RWPE2 (cell line): Measurements from ENCODE around the gene PROCA1.

Source experiments
- ATAC-seq: fragments of 200-7000 bp; cut with Tn5 transposase; 3 replicates; pipeline ENCODE4 v1.9.1; 2021; ENCODE audit warnings: low read depth
- DNase-seq: peaks from one replicate; pipeline ENCODE4 v3.0.0-alpha.2; 2020; ENCODE audit warnings: low spot score
- H3K27ac ChIP-seq: fragments of 450-650 bp; 2 replicates; pipeline ENCODE4 v1.5.1; 2017; ENCODE audit warnings: mild to moderate bottlenecking; ENCODE audit not compliant: poor library complexity, severe bottlenecking
- H3K27me3 ChIP-seq: fragments of 250-450 bp; sonication (Bioruptor Pico); 2 replicates; pipeline ENCODE4 v1.5.1; 2021; ENCODE audit warnings: mild to moderate bottlenecking, moderate library complexity; ENCODE audit not compliant: insufficient read depth, poor library complexity, severe bottlenecking
- H3K36me3 ChIP-seq: fragments of 250-450 bp; sonication (Bioruptor Pico); 2 replicates; pipeline ENCODE4 v1.5.1; 2020; ENCODE audit warnings: low read depth, mild to moderate bottlenecking, moderate library complexity
- H3K4me1 ChIP-seq: fragments of 250-450 bp; sonication (Bioruptor Pico); 2 replicates; pipeline ENCODE4 v1.5.1; 2021; ENCODE audit warnings: mild to moderate bottlenecking, moderate library complexity; ENCODE audit not compliant: insufficient read depth, poor library complexity, severe bottlenecking
- H3K4me3 ChIP-seq: fragments of 250-450 bp; sonication (Bioruptor Pico); 2 replicates; pipeline ENCODE4 v1.5.1; 2021; ENCODE audit warnings: mild to moderate bottlenecking, moderate library complexity; ENCODE audit not compliant: severe bottlenecking
- H3K9me3 ChIP-seq: fragments of 250-450 bp; sonication (Bioruptor Pico); 2 replicates; pipeline ENCODE4 v1.5.1; 2021; ENCODE audit warnings: mild to moderate bottlenecking, moderate library complexity; ENCODE audit not compliant: severe bottlenecking
- CTCF ChIP-seq: fragments of 450-650 bp; IDR thresholded peaks from one replicate; pipeline ENCODE4 v1.5.1; 2017; ENCODE audit warnings: mild to moderate bottlenecking, moderate library complexity; ENCODE audit not compliant: poor library complexity, severe bottlenecking

PROCA1 gene

DNA sequence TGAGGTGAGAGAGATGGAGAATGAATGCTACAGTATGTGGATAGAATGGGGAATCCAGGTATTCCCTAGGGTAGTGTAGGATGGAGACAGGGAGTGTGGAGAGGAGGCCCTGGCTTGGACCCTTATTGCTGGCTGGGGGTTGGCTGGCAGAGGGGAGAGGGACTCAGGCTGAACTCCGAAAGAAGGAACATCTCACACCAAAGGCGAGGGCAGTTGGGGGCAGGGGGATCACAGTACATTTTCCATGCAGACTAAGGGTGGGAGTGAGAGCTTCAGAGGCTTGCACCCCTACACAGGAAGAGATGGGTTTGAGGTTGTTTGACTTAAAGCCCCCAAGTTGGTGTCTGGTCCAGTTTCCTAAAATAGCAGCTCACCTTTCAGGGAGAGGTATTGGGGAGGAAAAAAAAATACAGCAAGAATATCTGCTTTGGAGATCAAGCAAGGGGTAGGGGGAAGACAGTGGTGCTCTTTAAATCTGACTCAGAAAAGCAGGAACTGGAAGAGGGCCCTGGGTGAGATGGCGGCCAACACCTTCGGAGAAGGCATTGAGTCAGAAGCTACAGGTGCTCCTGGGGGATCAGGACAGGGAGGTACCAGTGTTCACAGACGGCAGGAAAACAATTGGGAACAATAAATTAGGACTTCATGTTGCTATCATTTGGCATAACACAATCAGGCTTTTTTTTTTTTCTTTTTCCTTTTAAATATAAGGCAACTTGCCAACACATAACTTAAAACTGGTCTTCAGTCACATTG is 44.5 kb upstream of the PROCA1 start:
- TF ChIP-seq CTCF, result no peak
- H3K9me3 ChIP-seq, result no peaks in the 10 kb centered on the region
- ATAC-seq (no peak), DNase-seq (no peak)
- H3K27ac ChIP-seq, result no peak overlapping the region
- H3K27me3 ChIP-seq, result no peaks in the 10 kb centered on the region
- peaks cover 34% of the 10 kb centered on the region for H3K36me3 ChIP-seq
- no peaks in the 10 kb centered on the region for H3K4me1 ChIP-seq
- no peak overlapping the region for H3K4me3 ChIP-seq

DNA sequence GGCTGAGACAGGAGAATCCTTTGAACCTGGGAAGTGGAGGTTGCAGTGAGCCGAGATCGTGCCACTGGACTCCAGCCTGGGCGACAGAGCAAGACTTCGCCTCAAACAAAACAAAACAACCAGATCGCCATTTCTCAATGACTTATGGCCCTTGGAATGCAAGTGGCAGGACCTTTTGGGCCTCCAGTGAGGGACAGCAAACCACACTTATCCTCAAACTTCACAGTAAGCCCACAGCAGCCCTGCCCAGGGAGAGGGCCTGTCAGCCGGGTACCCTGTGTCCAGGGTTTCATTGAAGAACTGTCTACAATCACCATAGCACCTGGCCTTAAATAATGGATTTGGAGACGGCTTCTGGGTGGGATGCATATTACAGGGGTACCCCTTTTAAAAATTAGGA is 43.8 kb upstream of the PROCA1 start:
- ATAC-seq, result no peak
- H3K27ac ChIP-seq, result no peak overlapping the region
- no peak for TF ChIP-seq CTCF
- peaks cover 38% of the 10 kb centered on the region for H3K36me3 ChIP-seq
- DNase-seq, result no peak
- no peaks in the 10 kb centered on the region for H3K27me3 ChIP-seq
- H3K4me1 ChIP-seq, result no peaks in the 10 kb centered on the region
- no peak overlapping the region for H3K4me3 ChIP-seq
- no peaks in the 10 kb centered on the region for H3K9me3 ChIP-seq

DNA sequence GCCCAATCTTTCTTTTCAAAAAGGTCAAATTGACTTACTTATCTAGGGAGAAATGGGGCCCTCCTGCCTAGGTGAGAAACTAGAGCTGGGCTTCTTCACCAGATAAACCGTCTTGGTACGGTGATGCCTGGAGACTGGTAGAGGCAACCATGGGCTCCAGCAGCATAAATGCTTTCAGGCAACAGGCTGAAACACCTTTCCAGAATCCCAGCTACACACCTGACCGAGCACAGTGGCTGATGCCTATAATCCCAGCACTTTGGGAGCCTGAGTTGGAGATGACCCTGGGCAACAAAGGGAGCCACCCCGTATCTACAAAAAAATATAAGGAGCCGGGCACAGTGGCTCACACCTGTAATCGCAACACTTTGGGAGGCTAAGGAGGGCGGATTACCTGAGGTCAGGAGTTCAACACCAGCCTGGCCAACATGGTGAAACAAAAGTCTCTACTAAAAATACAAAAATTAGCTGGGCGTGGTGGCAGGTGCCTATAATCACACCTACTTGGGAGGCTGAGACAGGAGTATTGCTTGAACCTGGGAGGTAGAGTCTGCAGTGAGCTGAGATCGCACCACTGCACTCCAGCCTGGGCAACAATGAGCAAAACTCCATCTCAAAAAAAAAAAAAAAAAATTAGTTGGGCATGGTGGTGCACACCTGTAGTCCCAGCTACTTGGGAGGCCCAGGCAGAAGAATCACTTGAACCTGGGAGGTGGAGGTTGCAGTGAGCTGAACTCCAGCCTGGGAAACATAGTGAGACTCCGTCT is 40.1 kb upstream of the PROCA1 start:
- TF ChIP-seq CTCF, result no peak
- Histone ChIP-seq H3K27me3 (no peaks in the 10 kb centered on the region), H3K36me3 (peaks cover 46% of the 10 kb centered on the region), H3K27ac (no peak overlapping the region), H3K9me3 (no peaks in the 10 kb centered on the region), H3K4me1 (peaks cover 12% of the 10 kb centered on the region), H3K4me3 (no peak overlapping the region)
- DNase-seq, result no peak
- ATAC-seq, result no peak

DNA sequence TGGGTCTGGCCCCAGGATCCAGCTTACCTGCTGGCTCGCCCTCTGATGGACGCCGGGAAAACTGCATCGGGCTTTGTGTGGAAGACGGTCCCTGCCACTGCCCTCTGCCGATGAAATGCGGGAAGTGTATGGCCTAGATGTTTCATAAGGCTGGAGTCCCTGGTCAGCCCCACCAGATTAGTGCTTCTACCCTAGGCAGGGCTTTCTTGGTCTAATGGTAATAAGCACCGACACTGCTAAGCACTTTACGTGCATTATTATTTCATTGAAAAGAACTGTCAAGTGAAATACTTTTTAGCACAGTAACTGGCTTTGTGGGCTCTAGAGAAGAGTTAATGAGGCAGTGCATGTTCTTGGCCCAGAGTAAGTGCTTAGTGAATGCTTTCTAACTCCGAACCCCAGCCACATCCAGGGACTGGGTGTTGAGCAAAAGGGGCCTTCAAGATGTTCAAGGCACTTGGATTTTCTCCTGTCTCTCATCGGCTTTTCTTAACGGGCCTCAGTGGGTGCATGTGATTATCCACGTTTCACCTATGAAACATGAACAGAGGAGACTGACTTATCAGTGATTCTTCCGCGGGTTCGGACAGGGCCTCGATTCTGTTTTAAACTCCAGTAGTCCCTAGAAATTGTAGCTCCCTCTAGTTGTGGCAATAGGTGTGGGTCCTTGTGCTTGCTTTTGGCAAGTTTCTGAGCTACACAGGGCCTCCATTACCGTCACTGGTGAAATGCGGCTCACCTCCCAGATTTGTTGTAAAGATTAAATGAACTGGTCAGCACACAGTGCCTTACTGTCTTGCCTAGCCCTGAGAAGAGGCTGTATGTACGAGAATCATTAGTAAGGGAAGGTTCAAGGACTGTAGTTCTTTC is 38.7 kb upstream of the PROCA1 start:
- ATAC-seq, result peak; percentile 52
- H3K27me3 ChIP-seq, result no peaks in the 10 kb centered on the region
- H3K27ac ChIP-seq, result peak overlapping the region; percentile 95
- peaks cover 19% of the 10 kb centered on the region for H3K4me1 ChIP-seq
- no peaks in the 10 kb centered on the region for H3K9me3 ChIP-seq
- H3K4me3 ChIP-seq, result no peak overlapping the region
- peak; percentile 91 for DNase-seq
- TF ChIP-seq CTCF, result peak; percentile 98
- H3K36me3 ChIP-seq, result peaks cover 59% of the 10 kb centered on the region
